Esophagus squamous epithelium (tissue), 5 donors: ENCODE results near the gene CNTNAP2. TPM values are rescaled to one million over a fixed set of nuclear protein-coding genes. Genes with fewer than 3 reads are reported as not detected.

Experiments
- DNase-seq: peaks from one replicate; lab custom pipeline; 2025; lab: John Stamatoyannopoulos, UW
- H3K27ac ChIP-seq, 4 donors: fragments of 200-600 bp; sonication (generic); one replicate each; pipeline ENCODE4 v1.5.1; 2016 to 2019; ENCODE audit warnings: mild to moderate bottlenecking in 1 of 4
- H3K27me3 ChIP-seq, 4 donors: fragments of 200-600 bp; sonication (generic); 1 replicate in 3 of 4; 2 replicates in 1 of 4; pipeline versions ENCODE4 v1.5.1 to v1.6.0; 2017 to 2021; ENCODE audit warnings: antibody characterized with exemption in 1 of 4
- H3K36me3 ChIP-seq, 3 donors: fragments of 200-600 bp; sonication (generic); one replicate each; pipeline ENCODE4 v1.5.1; 2016 to 2019
- H3K4me1 ChIP-seq, 3 donors: fragments of 200-600 bp; sonication (generic); one replicate each; pipeline ENCODE4 v1.5.1; 2017 to 2019
- H3K4me3 ChIP-seq, 4 donors: fragments of 200-600 bp; sonication (generic); 1 replicate in 3 of 4; 2 replicates in 1 of 4; pipeline ENCODE4 v1.5.1; 2016 to 2019; ENCODE audit warnings: mild to moderate bottlenecking in 2 of 4, moderate library complexity in 1 of 4
- H3K9me3 ChIP-seq, 3 donors: fragments of 200-600 bp; sonication (generic); one replicate each; pipeline ENCODE4 v1.5.1; 2016 to 2019
- CTCF ChIP-seq, 6 experiments: fragments of 450-650 bp in 4 of 6; fragments of 200-600 bp in 2 of 6; sonication (generic) in 2 of 6; IDR thresholded peaks; one replicate each; pipeline ENCODE4 v1.5.1; 2016 to 2019; ENCODE audit warnings: antibody characterized with exemption in 6 of 6, mild to moderate bottlenecking in 4 of 6, moderate library complexity in 4 of 6
- POLR2A ChIP-seq, 4 donors: fragments of 450-650 bp; IDR thresholded peaks; one replicate each; pipeline ENCODE4 v1.6.1; 2017; ENCODE audit warnings: antibody characterized with exemption in 4 of 4, mild to moderate bottlenecking in 4 of 4, moderate library complexity in 3 of 4
- WGBS, 2 donors: methylation state at CpG; one replicate each; pipeline ENCODE4 v1.1.5; 2018; 5-methylcytosine and 5-hydroxymethylcytosine counted together
- intact Hi-C: fragments of 100-400 bp; cut with DNase I; formaldehyde crosslinking; loops from one replicate; pipeline ENCODE4 v1.15.0; 2022
- total RNA-seq, 4 donors: library from RNA; depleted of rRNA; stranded (reverse); fragments of >200 nt; gene quantifications; one replicate each; pipeline ENCODE4 v1.1.0, GENCODE V29; 2016
- donor health status: DM: yes; HTN: yes; CAD: no.

Gene CNTNAP2
- total RNA-seq, 4 donors from 2014 or later, result 0.95 to 2.3 (median 1.2) TPM

- TF ChIP-seq CTCF (IDR thresholded peaks at IDR 0.05), result no peak
- no peak for TF ChIP-seq POLR2A (IDR thresholded peaks at IDR 0.05)
- no peaks in the 10 kb centered on the region for H3K27me3 ChIP-seq
- no peaks in the 10 kb centered on the region for H3K4me1 ChIP-seq
- no peaks in the 10 kb centered on the region for H3K9me3 ChIP-seq
- intact Hi-C loops, result no loop called here
- H3K4me3 ChIP-seq, result no peak overlapping the region
- 29 to 37% methylated on average over 2 of the region's 2 CpGs for WGBS, 2 donors
- no peak overlapping the region for H3K27ac ChIP-seq
- no peak for DNase-seq
- H3K36me3 ChIP-seq, result no peaks in the 10 kb centered on the region
Observed at GRCh38 chr7:146875981-146876380, 759.4 kb downstream of the CNTNAP2 start.

- intact Hi-C loops, result no loop called here
- H3K36me3 ChIP-seq, result no peaks in the 10 kb centered on the region
- H3K27me3 ChIP-seq, result no peaks in the 10 kb centered on the region
- TF ChIP-seq POLR2A (IDR thresholded peaks at IDR 0.05) (no peak), CTCF (IDR thresholded peaks at IDR 0.05) (no peak)
- no peaks in the 10 kb centered on the region for H3K9me3 ChIP-seq
- no peak overlapping the region for H3K27ac ChIP-seq
- 14 to 15% methylated on average over 3 of the region's 3 CpGs for WGBS, 2 donors
- H3K4me3 ChIP-seq, result no peak overlapping the region
- H3K4me1 ChIP-seq, result no peaks in the 10 kb centered on the region
- no peak for DNase-seq
Observed at GRCh38 chr7:146876411-146876810, 759.8 kb downstream of the CNTNAP2 start.

DNA sequence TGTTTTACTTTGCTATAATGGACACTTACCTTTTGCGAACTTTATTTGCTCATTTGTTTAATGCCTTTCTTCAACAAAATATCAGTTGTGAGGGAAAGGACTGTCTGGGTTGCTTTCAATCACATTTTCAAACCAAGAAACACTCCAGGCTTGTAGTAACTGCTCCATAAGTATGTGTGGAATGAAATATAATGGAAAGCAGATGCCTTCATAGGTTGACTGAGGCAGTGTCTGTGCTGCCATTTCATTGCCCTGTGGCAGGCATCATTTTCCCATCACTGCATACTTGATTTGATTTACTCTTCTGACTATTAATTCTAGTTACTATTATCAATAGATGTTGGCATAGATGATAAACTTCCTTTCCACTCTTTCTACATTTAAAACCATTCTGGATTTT, 762.3 kb downstream of the CNTNAP2 start:
- intact Hi-C loops, result no loop called here
- no peak for DNase-seq
- Histone ChIP-seq H3K27ac (no peak overlapping the region), H3K27me3 (no peaks in the 10 kb centered on the region), H3K36me3 (no peaks in the 10 kb centered on the region), H3K4me1 (no peaks in the 10 kb centered on the region), H3K4me3 (no peak overlapping the region), H3K9me3 (peaks cover 0 to 5% (median 0%) of the 10 kb centered on the region in 3 donors)
- WGBS, 2 donors, result 88 to 92% methylated on average over 1 of the region's 1 CpG
- TF ChIP-seq POLR2A (IDR thresholded peaks at IDR 0.05), result no peak
- TF ChIP-seq CTCF (IDR thresholded peaks at IDR 0.05), result no peak

DNA sequence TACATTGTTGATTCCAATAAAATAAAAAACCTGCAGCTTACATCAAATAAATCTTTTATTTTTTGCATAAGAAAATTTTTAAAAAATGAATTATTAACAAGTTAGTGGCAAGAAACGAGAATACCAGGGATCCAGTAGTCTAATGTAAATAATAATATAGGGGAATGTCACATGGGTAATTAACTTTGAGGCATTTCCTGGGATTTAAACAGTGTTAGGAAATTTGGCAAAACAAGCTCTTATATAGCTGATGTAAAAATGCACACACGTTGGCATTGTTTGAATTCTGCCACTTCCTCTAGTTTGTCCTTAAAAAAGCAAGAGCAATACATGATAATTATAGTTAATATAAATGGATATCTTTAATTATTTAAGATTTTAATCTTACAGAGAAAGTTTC, 768.6 kb downstream of the CNTNAP2 start:
- Histone ChIP-seq H3K36me3 (no peaks in the 10 kb centered on the region), H3K27me3 (no peaks in the 10 kb centered on the region), H3K27ac (no peak overlapping the region), H3K9me3 (peaks cover 0 to 5% (median 0%) of the 10 kb centered on the region in 3 donors), H3K4me3 (no peak overlapping the region), H3K4me1 (no peaks in the 10 kb centered on the region)
- intact Hi-C loops, result no loop called here
- no peak for DNase-seq
- TF ChIP-seq CTCF (IDR thresholded peaks at IDR 0.05), result no peak
- no peak for TF ChIP-seq POLR2A (IDR thresholded peaks at IDR 0.05)
- WGBS, 2 donors, result 17 to 22% methylated on average over 2 of the region's 2 CpGs

DNA sequence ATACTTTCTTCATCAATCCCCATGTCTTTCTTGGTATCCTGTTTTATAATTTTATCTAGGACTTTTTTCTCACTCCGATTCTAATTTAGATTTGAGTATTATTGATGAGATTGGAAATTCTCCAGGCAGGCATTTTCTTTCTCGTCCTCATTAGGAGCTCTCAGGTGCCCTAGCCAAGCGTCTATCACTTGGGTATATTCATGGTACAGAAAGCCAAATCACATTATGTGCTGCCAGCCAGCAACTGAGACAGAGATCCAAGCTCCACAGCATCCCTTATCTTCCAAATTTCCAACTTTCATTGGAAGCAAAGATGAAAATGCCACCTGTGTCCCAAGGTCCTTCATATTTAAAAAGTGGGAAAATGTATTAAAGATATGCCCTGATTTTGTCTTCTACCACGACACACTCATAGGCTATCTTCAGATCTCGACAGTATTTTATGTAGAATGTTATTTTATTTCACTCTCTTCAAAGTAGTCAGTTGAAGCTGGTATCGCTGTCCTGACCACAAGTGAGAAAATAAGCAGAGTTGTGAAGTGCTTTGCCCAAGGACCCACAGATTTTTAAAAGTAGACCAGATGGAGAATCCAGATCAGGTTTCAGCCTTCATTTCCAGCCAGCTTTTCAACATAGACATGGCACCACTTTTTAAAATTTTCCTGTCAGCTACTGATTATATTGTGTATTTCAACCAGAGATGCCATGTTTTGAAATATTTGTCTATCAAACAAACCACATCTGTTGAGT, 773.4 kb downstream of the CNTNAP2 start:
- intact Hi-C loops, result no loop called here
- WGBS, 2 donors, result 58 to 67% methylated on average over 6 of the region's 6 CpGs
- Histone ChIP-seq H3K27ac (no peak overlapping the region), H3K4me1 (no peaks in the 10 kb centered on the region), H3K27me3 (no peaks in the 10 kb centered on the region), H3K4me3 (no peak overlapping the region), H3K36me3 (no peaks in the 10 kb centered on the region), H3K9me3 (no peaks in the 10 kb centered on the region)
- DNase-seq, result no peak
- no peak for TF ChIP-seq POLR2A (IDR thresholded peaks at IDR 0.05)
- no peak for TF ChIP-seq CTCF (IDR thresholded peaks at IDR 0.05)
